Fibroblast of mammary gland (primary cell): ENCODE data around the gene SLC35B1.

Source experiments
- DNase-seq: peaks from one replicate; pipeline ENCODE4 v3.0.0-alpha.2; 2010; ENCODE audit warnings: low read depth
- H3K4me3 ChIP-seq: 2 replicates; pipeline ENCODE4 v1.5.1; 2011; ENCODE audit warnings: low read depth, mild to moderate bottlenecking, low read length, moderate library complexity; ENCODE audit not compliant: control insufficient read depth
- TF ChIP-seq, protein P1 (sequence below): conservative IDR thresholded peaks from 2 replicates; pipeline ENCODE4 v1.5.1; 2011; ENCODE audit warnings: low read depth, low read length, inconsistent platforms; ENCODE audit not compliant: control insufficient read depth, insufficient read depth

SLC35B1 gene

DNA sequence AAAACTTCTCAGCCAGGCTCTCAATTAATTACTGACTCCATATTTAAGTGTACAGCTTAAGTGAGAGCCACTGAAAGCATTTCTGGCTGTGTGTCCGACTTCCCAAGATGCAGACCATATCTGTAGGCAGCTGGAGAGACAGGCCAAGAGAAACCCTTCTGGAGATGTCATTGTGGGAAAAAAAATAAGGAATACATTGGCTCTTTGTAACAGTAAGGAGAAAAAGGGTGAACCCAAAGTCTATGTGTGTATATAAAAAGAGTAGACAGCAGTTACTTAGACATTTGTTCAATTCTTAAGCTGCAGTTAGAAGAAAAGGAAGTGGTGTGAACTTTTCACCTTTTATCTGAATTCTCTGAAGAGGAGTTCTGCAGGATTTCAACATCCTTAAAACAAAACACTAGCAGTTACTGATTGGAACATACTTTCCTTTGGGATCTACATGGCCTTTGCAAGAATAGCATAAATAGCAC is 34.4 kb upstream of the SLC35B1 start:
- H3K4me3 ChIP-seq = no peak overlapping the region
- TF ChIP-seq, protein P1, sequence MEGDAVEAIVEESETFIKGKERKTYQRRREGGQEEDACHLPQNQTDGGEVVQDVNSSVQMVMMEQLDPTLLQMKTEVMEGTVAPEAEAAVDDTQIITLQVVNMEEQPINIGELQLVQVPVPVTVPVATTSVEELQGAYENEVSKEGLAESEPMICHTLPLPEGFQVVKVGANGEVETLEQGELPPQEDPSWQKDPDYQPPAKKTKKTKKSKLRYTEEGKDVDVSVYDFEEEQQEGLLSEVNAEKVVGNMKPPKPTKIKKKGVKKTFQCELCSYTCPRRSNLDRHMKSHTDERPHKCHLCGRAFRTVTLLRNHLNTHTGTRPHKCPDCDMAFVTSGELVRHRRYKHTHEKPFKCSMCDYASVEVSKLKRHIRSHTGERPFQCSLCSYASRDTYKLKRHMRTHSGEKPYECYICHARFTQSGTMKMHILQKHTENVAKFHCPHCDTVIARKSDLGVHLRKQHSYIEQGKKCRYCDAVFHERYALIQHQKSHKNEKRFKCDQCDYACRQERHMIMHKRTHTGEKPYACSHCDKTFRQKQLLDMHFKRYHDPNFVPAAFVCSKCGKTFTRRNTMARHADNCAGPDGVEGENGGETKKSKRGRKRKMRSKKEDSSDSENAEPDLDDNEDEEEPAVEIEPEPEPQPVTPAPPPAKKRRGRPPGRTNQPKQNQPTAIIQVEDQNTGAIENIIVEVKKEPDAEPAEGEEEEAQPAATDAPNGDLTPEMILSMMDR = no peak

DNA sequence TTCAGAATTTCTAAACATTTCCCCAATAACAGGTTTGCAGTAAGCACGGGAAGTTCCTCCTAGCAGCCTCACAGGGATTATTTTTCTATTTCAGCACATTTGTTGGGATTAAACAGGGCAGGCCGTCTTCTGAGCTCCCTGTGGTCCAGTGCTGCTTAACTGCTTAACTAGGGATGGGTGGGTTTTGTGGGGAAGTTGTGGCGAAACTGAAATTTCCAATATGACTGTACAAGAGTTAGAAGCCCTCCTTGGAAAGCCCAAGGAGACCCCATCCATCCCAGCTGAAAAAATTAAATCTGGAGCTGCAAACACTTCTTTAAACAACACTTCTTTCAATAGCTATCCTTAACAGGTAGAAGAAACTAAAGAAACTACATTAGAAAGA is 33.9 kb upstream of the SLC35B1 start:
- no peak for DNase-seq
- TF ChIP-seq, protein P1 = no peak
- H3K4me3 ChIP-seq = no peak overlapping the region

More for the DNA sequence above, 34.4 kb upstream of the SLC35B1 start:
- no peak for DNase-seq

DNA sequence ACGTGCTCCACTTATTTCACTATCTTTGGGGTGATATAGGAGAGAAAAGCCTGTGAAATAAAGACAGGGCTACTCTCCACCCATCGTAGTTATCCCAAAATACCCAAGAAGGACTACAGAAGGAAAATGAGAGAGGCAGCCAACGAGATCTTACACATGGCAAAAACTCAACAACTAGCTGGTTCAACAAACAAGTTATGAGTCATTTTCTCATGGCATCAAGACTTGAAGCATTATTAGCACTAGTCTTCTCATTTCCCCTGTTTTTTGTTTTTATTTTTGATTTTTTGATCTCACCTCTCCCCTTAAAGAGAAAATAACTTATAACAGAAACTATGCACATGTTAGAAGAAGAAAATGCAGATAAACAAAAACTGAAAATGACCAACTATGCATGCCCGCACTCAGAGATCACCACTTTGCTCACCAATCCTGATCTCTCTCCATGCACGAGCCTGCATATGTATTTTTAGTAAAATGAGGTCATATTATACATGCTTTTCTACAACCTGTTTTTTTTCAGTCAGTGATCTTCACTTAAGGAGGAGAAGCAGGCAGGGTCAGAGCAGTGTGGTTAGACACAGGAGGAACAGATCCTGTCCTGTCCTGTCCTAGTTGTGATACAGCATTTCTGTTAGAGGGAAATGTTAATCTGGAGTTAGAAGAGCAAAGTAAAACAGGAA is 33.4 kb upstream of the SLC35B1 start:
- peak; percentile 40 for DNase-seq
- no peak overlapping the region for H3K4me3 ChIP-seq
- TF ChIP-seq, protein P1 = no peak

DNA sequence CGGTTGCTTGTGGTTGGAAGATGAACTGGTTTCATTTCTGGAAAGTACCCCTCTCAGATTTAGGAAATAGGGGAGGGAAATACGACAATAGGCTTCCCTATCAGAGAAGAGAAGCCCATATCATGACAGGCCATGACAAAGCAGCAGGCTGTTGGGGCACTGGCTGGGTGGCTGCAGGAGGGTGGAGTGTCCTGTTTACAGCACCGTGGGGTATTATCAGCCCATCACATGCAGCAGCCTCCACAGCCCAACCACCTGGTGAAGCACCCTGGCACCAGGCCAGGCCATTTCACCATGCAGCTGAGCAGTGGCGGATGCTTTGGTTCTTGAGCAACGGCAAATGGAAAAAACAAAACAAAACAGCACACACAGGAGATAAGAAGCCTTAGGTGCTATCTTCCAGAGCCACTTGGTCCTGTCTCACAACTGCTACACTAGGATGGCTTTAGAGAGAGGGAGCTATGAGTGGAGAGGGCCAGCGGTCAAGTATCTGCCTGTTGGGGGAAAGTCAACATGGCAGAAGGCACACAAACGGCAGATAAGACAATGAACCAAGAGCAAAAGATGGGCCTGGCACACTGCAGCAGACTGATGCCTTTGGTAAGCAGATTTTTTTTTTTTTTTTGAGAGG is 32.0 kb upstream of the SLC35B1 start:
- TF ChIP-seq, protein P1 = no peak
- peak; percentile 31 for DNase-seq
- H3K4me3 ChIP-seq = no peak overlapping the region

DNA sequence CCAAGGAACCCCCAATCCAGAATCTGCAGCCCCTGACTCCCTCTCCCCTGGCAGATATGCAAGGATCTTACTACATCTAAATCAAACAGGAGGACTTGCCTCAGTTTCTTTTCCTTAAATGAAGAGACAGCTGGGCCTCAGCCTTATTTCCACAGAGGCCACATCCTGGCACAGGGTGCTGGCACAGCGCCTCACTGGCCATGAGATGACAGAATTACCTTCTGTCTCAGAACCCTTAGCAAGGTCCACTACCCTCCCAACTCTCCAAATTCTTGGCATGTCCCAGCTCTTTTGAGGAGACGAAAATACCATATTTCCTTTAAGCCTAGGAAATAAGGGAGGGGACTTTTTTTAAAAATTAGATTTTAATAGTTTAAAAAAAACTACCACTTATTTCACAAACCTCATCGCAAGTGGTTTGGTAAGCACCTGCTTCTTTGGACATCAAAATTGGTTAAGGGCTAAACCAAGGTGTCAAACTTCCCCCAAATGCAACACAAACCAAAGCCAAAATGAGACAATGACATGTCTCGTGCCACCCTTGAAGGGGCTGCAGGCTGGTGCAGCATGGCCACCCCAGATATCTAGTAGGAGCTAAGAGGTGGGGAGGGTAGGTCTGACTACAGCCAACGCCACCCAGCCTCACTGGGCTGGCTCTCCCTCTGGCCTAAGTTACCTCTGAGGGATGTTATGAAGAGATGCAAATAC is 30.8 kb upstream of the SLC35B1 start:
- TF ChIP-seq, protein P1 = no peak
- no peak overlapping the region for H3K4me3 ChIP-seq
- no peak for DNase-seq

DNA sequence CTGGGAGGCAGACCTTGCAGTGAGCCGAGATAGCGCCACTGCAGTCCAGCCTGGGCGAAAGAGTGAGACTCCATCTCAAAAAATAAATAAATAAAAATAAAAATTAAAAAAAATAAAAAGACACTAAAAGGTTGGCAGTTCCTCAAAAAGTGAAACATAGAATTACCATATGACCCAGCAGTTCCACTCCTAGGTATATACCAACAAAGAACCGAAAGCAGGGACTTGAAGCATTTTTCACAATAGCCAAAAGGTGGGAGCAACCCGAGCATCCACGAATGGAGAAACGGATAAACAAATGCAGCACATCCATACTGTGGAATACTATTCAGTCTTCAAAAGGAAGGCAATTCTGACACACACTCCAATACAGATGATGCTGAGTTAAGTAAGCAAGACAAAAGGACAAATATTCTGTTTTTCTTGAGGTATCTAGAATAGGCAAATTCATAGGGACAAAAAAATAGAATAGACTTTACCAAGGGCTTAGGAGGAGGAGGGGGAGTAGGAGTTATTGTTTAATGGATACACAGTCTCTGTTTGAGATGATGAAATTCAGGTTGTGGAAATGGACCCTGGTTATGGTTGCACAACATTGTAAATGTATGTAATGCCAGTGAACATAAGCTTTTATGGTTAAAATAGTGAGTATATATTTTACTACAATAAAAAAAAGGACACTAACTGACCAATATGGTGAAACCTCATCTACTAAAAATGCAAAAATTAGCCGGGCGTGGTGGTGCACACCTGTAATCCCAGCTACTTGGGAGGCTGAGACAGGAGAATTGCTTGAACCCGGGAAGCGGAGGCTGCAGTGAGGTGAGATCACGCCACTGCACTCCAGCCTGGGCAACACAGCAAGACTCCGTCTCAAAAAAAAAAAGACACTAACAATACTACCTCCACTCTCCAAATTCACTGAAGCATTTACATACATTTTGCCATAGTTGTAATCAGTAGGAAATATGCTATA is 27.0 kb upstream of the SLC35B1 start:
- TF ChIP-seq, protein P1 = no peak
- H3K4me3 ChIP-seq = no peak overlapping the region
- DNase-seq = no peak
